Osteoblast (primary cell): Measurements from ENCODE around the gene ACADM. TPM values are rescaled to one million over a fixed set of nuclear protein-coding genes. Genes with fewer than 3 reads are reported as not detected.

ENCODE experiments used
- DNase-seq: peaks from one replicate; pipeline ENCODE4 v3.0.0; 2011; ENCODE audit warnings: low spot score, mixed read lengths; ENCODE audit not compliant: insufficient read length; ENCODE audit errors: missing footprints
- H2AFZ ChIP-seq: 2 replicates; pipeline ENCODE4 v1.6.0; 2011; ENCODE audit warnings: mild to moderate bottlenecking, low read length
- H3K27ac ChIP-seq: 2 replicates; pipeline ENCODE4 v1.5.1; 2011; ENCODE audit warnings: mild to moderate bottlenecking, low read depth, low read length, moderate library complexity
- H3K27me3 ChIP-seq: 2 replicates; pipeline ENCODE4 v1.6.0; 2012; ENCODE audit warnings: mild to moderate bottlenecking, control low read depth, inconsistent platforms, low read length, moderate library complexity; ENCODE audit not compliant: insufficient read depth
- H3K36me3 ChIP-seq: 2 replicates; pipeline ENCODE4 v1.5.1; 2011; ENCODE audit warnings: mild to moderate bottlenecking, low read length, control low read depth, moderate library complexity; ENCODE audit not compliant: insufficient read depth
- H3K4me1 ChIP-seq: 2 replicates; pipeline ENCODE4 v1.5.1; 2011; ENCODE audit warnings: mild to moderate bottlenecking, low read length, control low read depth, moderate library complexity; ENCODE audit not compliant: insufficient read depth
- H3K4me2 ChIP-seq: 2 replicates; pipeline ENCODE4 v1.6.0; 2011; ENCODE audit warnings: mild to moderate bottlenecking, low read length; ENCODE audit not compliant: insufficient read depth
- H3K4me3 ChIP-seq: fragments of 200-600 bp; sonication (generic); 3 replicates; pipeline ENCODE4 v1.5.1; 2012; ENCODE audit warnings: mild to moderate bottlenecking, low read length, inconsistent platforms; ENCODE audit not compliant: insufficient read depth
- H3K79me2 ChIP-seq: 2 replicates; pipeline ENCODE4 v1.6.0; 2012; ENCODE audit warnings: mild to moderate bottlenecking, low read length, control low read depth, inconsistent platforms; ENCODE audit not compliant: insufficient read depth
- H3K9me3 ChIP-seq: 2 replicates; pipeline ENCODE4 v1.5.1; 2011; ENCODE audit warnings: low read depth, low read length, control low read depth
- H4K20me1 ChIP-seq: 2 replicates; pipeline ENCODE4 v1.6.0; 2012; ENCODE audit warnings: mild to moderate bottlenecking, low read length, control low read depth; ENCODE audit not compliant: insufficient read depth
- CTCF ChIP-seq: IDR thresholded peaks from 2 replicates; pipeline ENCODE4 v1.5.1; 2011; ENCODE audit warnings: mild to moderate bottlenecking, low read depth, low read length, moderate library complexity; ENCODE audit errors: extremely low read depth
- total RNA-seq: library from RNA; depleted of rRNA; stranded (reverse); fragments of >200 nt; gene quantifications from 2 replicates; pipeline ENCODE4 v1.2.3, GENCODE V29; 2012

ACADM gene
- total RNA-seq, 1 donor, result 33.7 TPM

GRCh38 chr1:75764057-75764655 is 39.6 kb downstream of the ACADM start:
- no peaks in the 10 kb centered on the region for H3K79me2 ChIP-seq
- H4K20me1 ChIP-seq, result no peaks in the 10 kb centered on the region
- H3K4me1 ChIP-seq, result peaks cover 14% of the 10 kb centered on the region
- no peak for TF ChIP-seq CTCF
- no peak overlapping the region for H3K27ac ChIP-seq
- no peak overlapping the region for H3K4me3 ChIP-seq
- no peaks in the 10 kb centered on the region for H3K9me3 ChIP-seq
- no peak for DNase-seq
- no peaks in the 10 kb centered on the region for H3K27me3 ChIP-seq
- no peak overlapping the region for H2AFZ ChIP-seq
- no peak overlapping the region for H3K4me2 ChIP-seq
- H3K36me3 ChIP-seq, result no peaks in the 10 kb centered on the region

- Histone ChIP-seq H3K27me3 (no peaks in the 10 kb centered on the region), H4K20me1 (no peaks in the 10 kb centered on the region), H3K36me3 (no peaks in the 10 kb centered on the region), H3K27ac (peak overlapping the region; percentile 60), H3K9me3 (no peaks in the 10 kb centered on the region), H3K4me3 (peak overlapping the region; percentile 11), H3K79me2 (no peaks in the 10 kb centered on the region), H3K4me1 (peaks cover 14% of the 10 kb centered on the region), H3K4me2 (peak overlapping the region; percentile 63), H2AFZ (peak overlapping the region; percentile 36)
- DNase-seq, result peak; percentile 49
- TF ChIP-seq CTCF, result no peak
Measured at GRCh38 chr1:75765697-75766355, 41.3 kb downstream of the ACADM start.

GRCh38 chr1:75768016-75768415 is 43.5 kb downstream of the ACADM start:
- Histone ChIP-seq H2AFZ (peak overlapping the region; percentile 7), H3K4me3 (no peak overlapping the region), H3K79me2 (no peaks in the 10 kb centered on the region), H4K20me1 (no peaks in the 10 kb centered on the region), H3K4me1 (peaks cover 14% of the 10 kb centered on the region), H3K9me3 (no peaks in the 10 kb centered on the region), H3K36me3 (no peaks in the 10 kb centered on the region), H3K27ac (no peak overlapping the region), H3K4me2 (no peak overlapping the region), H3K27me3 (no peaks in the 10 kb centered on the region)
- no peak for DNase-seq
- no peak for TF ChIP-seq CTCF

- no peak overlapping the region for H2AFZ ChIP-seq
- peaks cover 7% of the 10 kb centered on the region for H3K4me1 ChIP-seq
- no peaks in the 10 kb centered on the region for H3K9me3 ChIP-seq
- H3K27ac ChIP-seq, result no peak overlapping the region
- TF ChIP-seq CTCF, result no peak
- H3K79me2 ChIP-seq, result no peaks in the 10 kb centered on the region
- no peak overlapping the region for H3K4me3 ChIP-seq
- H3K4me2 ChIP-seq, result no peak overlapping the region
- DNase-seq, result no peak
- H3K36me3 ChIP-seq, result no peaks in the 10 kb centered on the region
- no peaks in the 10 kb centered on the region for H3K27me3 ChIP-seq
- no peaks in the 10 kb centered on the region for H4K20me1 ChIP-seq
Measured at GRCh38 chr1:75770761-75771160, 46.3 kb downstream of the ACADM start.
